Hepatocyte (in vitro differentiated cells): Measurements from ENCODE around the gene ATPAF1. TPM values are rescaled to one million over a fixed set of nuclear protein-coding genes. Genes with fewer than 3 reads are reported as not detected.

ENCODE experiments used
- DNase-seq: peaks from one replicate; pipeline ENCODE4 v3.0.0-alpha.2; 2016; ENCODE audit warnings: low spot score
- H2AFZ ChIP-seq: fragments of 200-600 bp; sonication (generic); 2 replicates; pipeline ENCODE4 v1.6.0; 2016; ENCODE audit warnings: antibody characterized with exemption, mild to moderate bottlenecking
- H3K27ac ChIP-seq: fragments of 200-600 bp; sonication (generic); 2 replicates; pipeline ENCODE4 v1.5.1; 2016; ENCODE audit warnings: mild to moderate bottlenecking
- H3K27me3 ChIP-seq: fragments of 200-600 bp; sonication (generic); 2 replicates; pipeline ENCODE4 v1.6.1; 2016
- H3K36me3 ChIP-seq: fragments of 200-600 bp; sonication (generic); replicated peaks from 2 replicates; pipeline ENCODE4 v1.5.1; 2016; ENCODE audit warnings: low read depth; ENCODE audit not compliant: insufficient read depth
- H3K4me1 ChIP-seq: fragments of 200-600 bp; sonication (generic); 2 replicates; pipeline ENCODE4 v1.5.1; 2016; ENCODE audit warnings: mild to moderate bottlenecking, moderate library complexity; ENCODE audit not compliant: insufficient read depth
- H3K4me2 ChIP-seq: fragments of 200-600 bp; sonication (generic); 2 replicates; pipeline ENCODE4 v1.6.0; 2016
- H3K4me3 ChIP-seq: fragments of 200-600 bp; sonication (generic); 2 replicates; pipeline ENCODE4 v1.5.1; 2016; ENCODE audit warnings: mild to moderate bottlenecking
- H3K79me2 ChIP-seq: fragments of 200-600 bp; sonication (generic); 2 replicates; pipeline ENCODE4 v1.6.0; 2017; ENCODE audit warnings: mild to moderate bottlenecking
- H3K9me2 ChIP-seq: fragments of 200-600 bp; sonication (generic); replicated peaks from 2 replicates; pipeline ENCODE4 v1.6.0; 2017; ENCODE audit warnings: mild to moderate bottlenecking; ENCODE audit not compliant: insufficient read depth
- H3K9me3 ChIP-seq: fragments of 200-600 bp; sonication (generic); 2 replicates; pipeline ENCODE4 v1.5.1; 2016; ENCODE audit warnings: low read depth, mild to moderate bottlenecking
- H4K20me1 ChIP-seq: fragments of 200-600 bp; sonication (generic); 2 replicates; pipeline ENCODE4 v1.6.0; 2016; ENCODE audit warnings: mild to moderate bottlenecking; ENCODE audit not compliant: insufficient read depth, poor library complexity, severe bottlenecking
- CTCF ChIP-seq: fragments of 200-600 bp; sonication (generic); IDR thresholded peaks from 2 replicates; pipeline ENCODE4 v1.5.1; 2016; ENCODE audit warnings: antibody characterized with exemption, mild to moderate bottlenecking; ENCODE audit not compliant: poor library complexity
- EZH2 ChIP-seq: fragments of 200-600 bp; sonication (generic); IDR thresholded peaks from 2 replicates; pipeline ENCODE4 v1.6.1; 2016; ENCODE audit warnings: antibody characterized with exemption, mild to moderate bottlenecking, borderline replicate concordance
- EZH2phosphoT487 ChIP-seq: fragments of 200-600 bp; sonication (generic); IDR thresholded peaks from one replicate; pipeline ENCODE4 v1.6.1; 2018; ENCODE audit warnings: antibody characterized with exemption, mild to moderate bottlenecking, low read depth, moderate library complexity; ENCODE audit not compliant: unreplicated experiment, severe bottlenecking
- WGBS: methylation state at CpG from one replicate; pipeline ENCODE4 v1.1.6; 2016; ENCODE audit warnings: low lambda C conversion rate; ENCODE audit errors: missing lambda C conversion rate; 5-methylcytosine and 5-hydroxymethylcytosine counted together
- polyA plus RNA-seq: library from polyadenylated mRNA; unstranded; fragments of >200 nt; fragmentation: Nextera tagmentation; extraction: Ambion mirVana; gene quantifications from 2 replicates; pipeline ENCODE4 v1.2.1, GENCODE V29; 2016
- total RNA-seq: library from RNA; depleted of rRNA; stranded (reverse); fragments of >200 nt; gene quantifications from 2 replicates; pipeline ENCODE4 v1.2.3, GENCODE V29; 2014

ATPAF1 gene
- total and polyA plus RNA-seq, 2 experiments from 2014 or later = 57.5 to 63.2 TPM

- no peak for DNase-seq
- TF ChIP-seq EZH2phosphoT487 (no peak), EZH2 (no peak), CTCF (no peak)
- Histone ChIP-seq H2AFZ (no peak overlapping the region), H3K4me3 (no peak overlapping the region), H3K27ac (no peak overlapping the region), H4K20me1 (no peaks in the 10 kb centered on the region), H3K79me2 (peaks cover 8% of the 10 kb centered on the region), H3K9me2 (no peaks in the 10 kb centered on the region), H3K4me1 (no peaks in the 10 kb centered on the region), H3K9me3 (no peaks in the 10 kb centered on the region), H3K4me2 (no peak overlapping the region), H3K27me3 (no peaks in the 10 kb centered on the region), H3K36me3 (no peaks in the 10 kb centered on the region)
- 95% methylated on average over 5 of the region's 5 CpGs for WGBS
These were observed 74.1 kb downstream of the ATPAF1 start for GRCh38 chr1:46594063-46594462.

GRCh38 chr1:46592823-46593222 is 75.3 kb downstream of the ATPAF1 start:
- no peaks in the 10 kb centered on the region for H3K27me3 ChIP-seq
- 93% methylated on average over 4 of the region's 4 CpGs for WGBS
- no peak for DNase-seq
- no peak overlapping the region for H3K4me2 ChIP-seq
- no peaks in the 10 kb centered on the region for H3K4me1 ChIP-seq
- H2AFZ ChIP-seq = no peak overlapping the region
- no peaks in the 10 kb centered on the region for H4K20me1 ChIP-seq
- peaks cover 2% of the 10 kb centered on the region for H3K79me2 ChIP-seq
- no peaks in the 10 kb centered on the region for H3K9me2 ChIP-seq
- no peak overlapping the region for H3K27ac ChIP-seq
- H3K4me3 ChIP-seq = no peak overlapping the region
- no peak for TF ChIP-seq EZH2phosphoT487
- TF ChIP-seq EZH2 = no peak
- TF ChIP-seq CTCF = no peak
- no peaks in the 10 kb centered on the region for H3K9me3 ChIP-seq
- H3K36me3 ChIP-seq = no peaks in the 10 kb centered on the region

GRCh38 chr1:46589529-46589928 is 78.6 kb downstream of the ATPAF1 start:
- Histone ChIP-seq H3K79me2 (no peaks in the 10 kb centered on the region), H4K20me1 (no peaks in the 10 kb centered on the region), H3K4me1 (no peaks in the 10 kb centered on the region), H3K36me3 (no peaks in the 10 kb centered on the region), H3K9me3 (no peaks in the 10 kb centered on the region), H3K27ac (no peak overlapping the region), H3K4me2 (no peak overlapping the region), H3K27me3 (no peaks in the 10 kb centered on the region), H3K4me3 (no peak overlapping the region), H2AFZ (no peak overlapping the region), H3K9me2 (no peaks in the 10 kb centered on the region)
- WGBS = 96% methylated on average over 3 of the region's 3 CpGs
- TF ChIP-seq EZH2phosphoT487 = no peak
- DNase-seq = no peak

GRCh38 chr1:46587069-46587468 is 81.1 kb downstream of the ATPAF1 start:
- Histone ChIP-seq H3K9me3 (no peaks in the 10 kb centered on the region), H3K4me2 (no peak overlapping the region), H3K27ac (no peak overlapping the region), H3K27me3 (no peaks in the 10 kb centered on the region), H3K9me2 (no peaks in the 10 kb centered on the region), H2AFZ (no peak overlapping the region), H3K4me1 (no peaks in the 10 kb centered on the region), H3K79me2 (no peaks in the 10 kb centered on the region), H3K4me3 (no peak overlapping the region), H4K20me1 (no peaks in the 10 kb centered on the region), H3K36me3 (no peaks in the 10 kb centered on the region)
- 92% methylated on average over 7 of the region's 7 CpGs for WGBS
- TF ChIP-seq CTCF = no peak
- TF ChIP-seq EZH2 = no peak
- no peak for TF ChIP-seq EZH2phosphoT487
- no peak for DNase-seq
